ENCODE results near the gene KANSL1L.

Gene KANSL1L

DNA sequence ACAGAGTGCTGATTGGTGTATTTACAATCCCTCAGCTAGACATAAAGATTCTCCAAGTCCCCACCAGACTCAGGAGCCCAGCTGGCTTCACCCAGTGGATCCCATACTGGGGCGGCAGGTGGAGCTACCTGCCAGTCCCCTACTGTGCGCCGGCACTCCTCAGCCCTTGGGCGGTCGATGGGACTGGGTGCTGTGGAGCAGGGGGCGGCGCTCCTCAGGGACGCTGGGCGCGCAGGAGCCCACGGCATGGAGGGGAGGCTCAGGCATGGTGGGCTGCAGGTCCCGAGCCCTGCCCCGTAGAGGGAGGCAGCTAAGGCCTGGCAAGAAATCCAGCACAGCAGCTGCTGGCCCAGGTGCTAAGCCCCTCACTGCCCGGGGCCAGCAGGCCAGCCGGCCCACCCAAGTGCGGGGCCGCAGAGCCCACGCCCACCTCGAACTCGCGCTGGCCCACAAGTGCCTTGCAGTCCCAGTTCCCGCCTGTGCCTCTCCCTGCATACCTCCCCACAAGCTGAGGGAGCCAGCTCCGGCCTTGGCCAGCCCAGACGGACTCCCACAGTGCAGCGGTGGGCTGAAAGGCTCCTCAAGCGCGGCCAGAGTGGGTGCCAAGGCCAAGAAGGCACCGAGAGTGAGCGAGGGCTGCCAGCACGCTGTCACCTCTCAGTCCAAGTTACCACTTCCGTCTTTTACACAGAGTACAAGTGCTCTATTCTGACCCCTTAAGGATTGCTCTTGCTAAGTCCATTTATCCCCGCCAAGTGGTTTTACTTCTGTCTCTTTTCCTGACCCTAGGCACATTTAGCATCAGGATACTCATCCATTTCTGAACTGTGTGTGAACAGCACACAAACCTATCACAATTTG is 170.5 kb downstream of the KANSL1L start:
- no peak for DNase-seq (ENCODE audit: low spot score)

DNA sequence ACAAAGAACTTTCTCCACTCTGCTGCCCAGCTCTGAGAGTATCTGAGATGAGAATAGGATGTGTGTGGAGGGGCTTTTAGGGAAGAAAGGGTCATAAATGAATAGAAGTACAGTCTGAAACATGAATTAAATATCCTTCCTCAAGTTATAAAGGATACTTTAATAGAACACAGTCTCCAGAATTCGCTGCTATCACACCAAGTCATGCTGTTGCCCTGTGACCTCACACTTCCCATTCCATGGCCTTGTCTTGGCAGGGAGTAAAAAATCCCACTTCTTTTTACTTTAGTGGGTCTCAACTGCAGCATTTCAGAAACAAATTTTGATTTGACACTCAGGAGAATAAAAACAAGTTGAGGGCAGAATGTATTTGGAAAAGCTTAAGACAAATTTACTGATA is 172.6 kb downstream of the KANSL1L start:
- no peak for DNase-seq (ENCODE audit: low spot score)

DNA sequence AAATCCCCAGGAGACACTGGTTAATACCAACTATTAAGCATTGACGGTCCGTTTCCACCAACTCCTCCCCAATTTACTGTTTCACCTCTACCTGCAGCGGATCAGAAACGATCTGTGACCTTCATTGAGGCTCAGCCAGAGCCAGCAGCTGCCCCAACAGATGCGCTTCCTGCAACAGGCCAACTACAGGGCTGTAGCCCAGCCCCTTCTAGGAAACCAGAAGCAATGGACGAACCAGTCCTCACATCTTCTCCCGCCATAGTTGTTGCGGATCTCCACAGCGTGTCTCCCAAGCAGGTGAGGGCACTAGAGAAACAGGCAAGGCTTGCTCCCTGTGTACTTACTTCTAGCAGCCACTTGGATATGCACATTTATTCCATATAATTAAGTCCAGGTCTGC is 177.2 kb downstream of the KANSL1L start:
- no peak for DNase-seq (ENCODE audit: low spot score)

- DNase-seq (ENCODE audit: low spot score), result no peak
These were observed 180.4 kb downstream of the KANSL1L start for GRCh38 chr2:209990838-209991237.

- DNase-seq (ENCODE audit: low spot score), result no peak
These were observed 183.2 kb downstream of the KANSL1L start for GRCh38 chr2:209988010-209988409.

- DNase-seq (ENCODE audit: low spot score), result no peak
These were observed 184.8 kb downstream of the KANSL1L start for GRCh38 chr2:209986415-209986814.

DNA sequence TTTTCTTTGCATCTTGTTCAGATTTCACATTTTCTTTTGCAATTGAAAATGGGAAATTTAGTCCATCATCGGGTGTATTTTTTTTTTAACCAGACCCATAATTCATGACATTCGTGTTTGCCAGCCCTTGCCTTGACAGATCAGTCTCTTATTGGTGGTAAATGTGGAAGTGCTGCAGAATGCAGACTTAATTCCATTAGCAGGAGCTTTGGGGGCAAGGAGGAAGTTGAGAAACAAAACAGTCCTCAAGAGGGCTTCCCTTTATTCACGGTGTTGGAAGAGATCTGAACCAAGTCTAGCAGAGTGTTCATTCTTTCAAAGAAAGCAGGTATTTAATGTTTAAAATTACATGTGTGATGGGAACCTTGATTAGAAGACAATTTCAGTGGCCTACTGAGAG is 185.3 kb downstream of the KANSL1L start:
- peak; percentile 24 for DNase-seq (ENCODE audit: low spot score)

GRCh38 chr2:209984291-209984690 is 186.9 kb downstream of the KANSL1L start:
- no peak for DNase-seq (ENCODE audit: low spot score)

DNA sequence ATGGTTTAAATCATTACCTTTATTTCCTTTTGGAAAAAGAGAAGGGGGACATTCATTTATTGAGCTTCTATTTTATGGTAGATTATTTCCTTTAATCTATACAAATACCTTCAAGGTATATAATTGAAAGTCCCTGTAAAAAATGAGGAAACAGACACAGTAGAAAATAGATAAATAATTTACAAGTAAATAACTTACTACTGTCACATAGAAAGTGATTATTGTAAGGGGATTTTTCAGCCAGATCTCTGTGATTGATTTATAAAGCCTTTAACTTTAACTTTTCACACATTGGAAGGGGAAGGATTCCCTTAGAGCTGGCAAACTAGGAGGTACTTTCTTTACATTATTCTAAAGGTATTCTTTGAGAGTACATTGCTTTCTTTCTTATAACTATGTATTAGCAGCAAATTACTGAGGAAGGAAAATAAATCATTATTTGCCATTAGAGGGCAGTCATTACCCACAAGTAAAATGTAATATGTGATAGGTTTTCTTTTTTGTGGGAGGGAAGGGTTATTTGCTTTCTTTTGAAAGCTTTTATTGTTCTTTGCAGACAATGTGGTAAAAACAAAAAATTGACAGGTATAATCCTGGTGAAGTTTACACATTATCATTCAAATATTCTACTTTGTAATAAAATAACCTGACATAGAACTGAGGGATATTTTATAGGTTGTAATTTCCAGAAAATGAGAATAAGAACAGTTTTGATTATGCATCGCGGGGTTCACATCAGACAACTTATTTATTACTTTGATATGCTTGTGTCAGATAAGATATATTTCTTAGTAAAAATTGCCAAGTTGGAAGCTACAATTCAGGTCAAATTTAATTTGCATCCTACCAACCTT is 193.6 kb downstream of the KANSL1L start:
- peak; percentile 64 for DNase-seq (ENCODE audit: low spot score)

GRCh38 chr2:209976698-209977385 is 194.4 kb downstream of the KANSL1L start:
- DNase-seq (ENCODE audit: low spot score), result no peak

- no peak for DNase-seq (ENCODE audit: low spot score)
These were observed 196.6 kb downstream of the KANSL1L start for GRCh38 chr2:209974576-209974975.

- no peak for DNase-seq (ENCODE audit: low spot score)
These were observed 197.9 kb downstream of the KANSL1L start for GRCh38 chr2:209973328-209973727.
